HUES48 (cell line): ENCODE data around the gene USP31.
A peak's percentile ranks its signal among the peaks of the same experiment; 100 is the strongest.
"Not testable (repeated sequence)": the region's sequence is repeated elsewhere in the genome, so short reads cannot be mapped to it uniquely, and the experiment has no call there.

Source experiments
- H3K27ac ChIP-seq: one replicate; pipeline ENCODE4 v1.7.0; 2013; ENCODE audit warnings: low read depth, low read length, inconsistent platforms
- H3K27me3 ChIP-seq: 2 replicates; pipeline ENCODE4 v1.6.1; 2013; ENCODE audit warnings: mild to moderate bottlenecking, low read length; ENCODE audit not compliant: control insufficient read depth, insufficient read depth
- H3K36me3 ChIP-seq: 2 replicates; pipeline ENCODE4 v1.6.1; 2013; ENCODE audit warnings: low read length; ENCODE audit not compliant: control insufficient read depth, insufficient read depth
- H3K4me1 ChIP-seq: 2 replicates; pipeline ENCODE4 v1.6.1; 2013; ENCODE audit warnings: mild to moderate bottlenecking, low read length; ENCODE audit not compliant: control insufficient read depth, insufficient read depth
- H3K4me3 ChIP-seq: 2 replicates; pipeline ENCODE4 v1.5.1; 2013; ENCODE audit warnings: mild to moderate bottlenecking, low read depth, low read length
- H3K9ac ChIP-seq: 2 replicates; pipeline ENCODE4 v1.6.1; 2013; ENCODE audit warnings: mild to moderate bottlenecking, low read depth, low read length, moderate library complexity
- H3K9me3 ChIP-seq: 2 replicates; pipeline ENCODE4 v1.6.1; 2013; ENCODE audit warnings: low read length; ENCODE audit not compliant: control insufficient read depth, insufficient read depth

The USP31 gene

DNA sequence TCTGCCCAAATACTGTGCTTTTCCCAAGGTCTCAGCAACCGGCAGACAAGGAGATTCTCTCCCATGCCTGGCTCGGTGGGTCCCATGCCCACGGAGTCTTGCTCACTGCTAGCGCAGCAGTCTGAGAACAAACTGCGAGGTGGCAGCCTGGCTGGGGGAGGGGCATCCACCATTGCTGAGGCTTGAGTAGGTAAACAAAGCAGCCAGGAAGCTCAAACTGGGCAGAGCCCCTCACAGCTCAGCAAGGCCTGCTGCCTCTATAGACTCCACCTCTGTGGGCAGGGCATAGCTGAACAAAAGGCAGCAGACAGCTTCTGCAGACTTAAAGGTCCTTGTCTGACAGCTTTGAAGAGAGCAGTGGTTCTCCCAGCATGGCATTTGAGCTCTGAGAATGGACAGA lies 55.1 kb downstream of the USP31 start:
- H3K27me3 ChIP-seq, H3K4me1 ChIP-seq, H3K9ac ChIP-seq, H3K9me3 ChIP-seq, H3K27ac ChIP-seq, H3K4me3 ChIP-seq: not testable (repeated sequence)
- H3K36me3 ChIP-seq: peaks cover 13% of the 10 kb centered on the region

DNA sequence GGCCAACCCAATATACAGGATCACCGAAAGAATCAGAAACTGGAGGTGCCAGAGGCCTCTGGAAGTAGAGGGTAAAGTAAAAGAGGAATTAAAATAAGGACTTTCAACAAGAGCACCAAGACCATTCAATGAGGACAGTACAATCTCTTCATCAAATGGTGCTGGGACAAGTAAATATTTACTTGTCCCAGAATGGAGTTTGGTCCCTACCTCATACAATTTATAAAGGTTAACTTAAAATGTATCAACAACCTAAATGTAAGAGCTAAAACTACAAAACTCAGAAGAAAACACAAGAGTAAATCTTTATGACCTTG lies 56.5 kb downstream of the USP31 start:
- peaks cover 18% of the 10 kb centered on the region for H3K36me3 ChIP-seq
- no peaks in the 10 kb centered on the region for H3K27me3 ChIP-seq
- no peak overlapping the region for H3K27ac ChIP-seq
- H3K9ac ChIP-seq: no peak overlapping the region
- no peak overlapping the region for H3K4me3 ChIP-seq
- peaks cover 7% of the 10 kb centered on the region; the same call in 1 of the 2 replicates for H3K4me1 ChIP-seq
- no peaks in the 10 kb centered on the region for H3K9me3 ChIP-seq

- Histone ChIP-seq H3K4me3 (no peak overlapping the region), H3K27me3 (no peaks in the 10 kb centered on the region), H3K4me1 (peaks cover 7% of the 10 kb centered on the region; the same call in 1 of the 2 replicates), H3K27ac (no peak overlapping the region), H3K9ac (no peak overlapping the region), H3K9me3 (no peaks in the 10 kb centered on the region), H3K36me3 (peaks cover 22% of the 10 kb centered on the region)
These were observed 57.0 kb downstream of the USP31 start for GRCh38 chr16:23092072-23092800.

GRCh38 chr16:23089111-23089510 lies 60.1 kb downstream of the USP31 start:
- Histone ChIP-seq H3K9me3 (no peaks in the 10 kb centered on the region), H3K36me3 (peaks cover 35% of the 10 kb centered on the region), H3K4me1 (peaks cover 22% of the 10 kb centered on the region), H3K4me3 (no peak overlapping the region), H3K27ac (no peak overlapping the region), H3K27me3 (no peaks in the 10 kb centered on the region), H3K9ac (no peak overlapping the region)

GRCh38 chr16:23088018-23088417 lies 61.2 kb downstream of the USP31 start:
- Histone ChIP-seq H3K27me3 (no peaks in the 10 kb centered on the region), H3K27ac (no peak overlapping the region), H3K9ac (no peak overlapping the region), H3K36me3 (peaks cover 40% of the 10 kb centered on the region), H3K9me3 (no peaks in the 10 kb centered on the region), H3K4me1 (peaks cover 20% of the 10 kb centered on the region), H3K4me3 (no peak overlapping the region)

- Histone ChIP-seq H3K4me1 (peaks cover 26% of the 10 kb centered on the region), H3K9ac (no peak overlapping the region)
These were observed 63.3 kb downstream of the USP31 start for GRCh38 chr16:23085949-23086348.

GRCh38 chr16:23082161-23082788 lies 67.0 kb downstream of the USP31 start:
- H3K27ac ChIP-seq: peak overlapping the region; percentile 12
- H3K4me3 ChIP-seq: no peak overlapping the region
- no peaks in the 10 kb centered on the region for H3K27me3 ChIP-seq
- no peak overlapping the region for H3K9ac ChIP-seq
- H3K36me3 ChIP-seq: peaks cover 63% of the 10 kb centered on the region
- H3K9me3 ChIP-seq: no peaks in the 10 kb centered on the region
- H3K4me1 ChIP-seq: peaks cover 26% of the 10 kb centered on the region

More at GRCh38 chr16:23085949-23086348, 63.3 kb downstream of the USP31 start:
- Histone ChIP-seq H3K27me3 (no peaks in the 10 kb centered on the region), H3K27ac (no peak overlapping the region), H3K9me3 (no peaks in the 10 kb centered on the region), H3K4me3 (no peak overlapping the region), H3K36me3 (peaks cover 57% of the 10 kb centered on the region)

DNA sequence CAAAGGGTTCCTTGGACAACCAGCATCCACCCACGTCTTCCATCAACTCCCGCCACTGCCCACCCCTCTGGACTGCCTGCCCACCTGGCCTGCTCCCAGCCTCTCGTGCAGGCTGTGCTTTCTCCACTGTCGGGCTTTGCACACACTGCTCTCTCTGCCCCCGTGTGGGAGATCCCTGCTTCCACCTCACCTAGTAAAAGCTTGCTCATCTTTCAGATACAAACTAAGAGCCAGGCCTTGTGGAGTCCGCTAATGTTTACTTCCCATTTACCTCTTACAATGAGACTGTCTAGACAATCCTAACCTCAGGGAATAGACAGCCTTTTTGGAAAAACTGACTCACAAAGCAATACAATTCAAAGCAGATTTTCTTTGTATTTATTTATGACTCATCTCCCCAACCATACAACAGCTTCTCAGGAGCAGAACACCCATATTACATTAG lies 67.6 kb downstream of the USP31 start:
- Histone ChIP-seq H3K36me3 (peaks cover 58% of the 10 kb centered on the region), H3K9ac (no peak overlapping the region), H3K27ac (no peak overlapping the region), H3K4me1 (peaks cover 21% of the 10 kb centered on the region), H3K4me3 (no peak overlapping the region), H3K9me3 (no peaks in the 10 kb centered on the region), H3K27me3 (no peaks in the 10 kb centered on the region)

DNA sequence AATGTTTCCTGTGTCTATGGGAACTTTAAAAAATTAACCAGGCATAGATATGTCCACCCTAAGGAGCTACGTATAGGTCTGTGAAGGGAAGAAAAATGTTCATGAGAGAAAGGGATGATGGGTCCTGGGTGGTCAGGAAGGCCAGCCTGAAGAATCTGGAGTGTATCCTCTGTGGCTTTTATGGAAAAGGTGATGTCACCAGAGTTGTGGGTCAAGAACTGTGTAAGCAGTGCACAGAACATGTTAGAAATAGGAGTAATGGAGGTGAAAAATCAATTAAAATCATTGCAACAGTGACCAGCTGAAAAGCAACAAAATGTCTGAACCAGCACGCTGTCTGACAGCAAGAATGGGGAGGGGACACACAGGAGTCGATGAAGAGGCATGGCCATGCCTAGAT lies 68.5 kb downstream of the USP31 start:
- Histone ChIP-seq H3K4me1 (peaks cover 15% of the 10 kb centered on the region), H3K4me3 (no peak overlapping the region), H3K27ac (no peak overlapping the region), H3K27me3 (no peaks in the 10 kb centered on the region), H3K36me3 (peaks cover 58% of the 10 kb centered on the region), H3K9ac (no peak overlapping the region), H3K9me3 (no peaks in the 10 kb centered on the region)

DNA sequence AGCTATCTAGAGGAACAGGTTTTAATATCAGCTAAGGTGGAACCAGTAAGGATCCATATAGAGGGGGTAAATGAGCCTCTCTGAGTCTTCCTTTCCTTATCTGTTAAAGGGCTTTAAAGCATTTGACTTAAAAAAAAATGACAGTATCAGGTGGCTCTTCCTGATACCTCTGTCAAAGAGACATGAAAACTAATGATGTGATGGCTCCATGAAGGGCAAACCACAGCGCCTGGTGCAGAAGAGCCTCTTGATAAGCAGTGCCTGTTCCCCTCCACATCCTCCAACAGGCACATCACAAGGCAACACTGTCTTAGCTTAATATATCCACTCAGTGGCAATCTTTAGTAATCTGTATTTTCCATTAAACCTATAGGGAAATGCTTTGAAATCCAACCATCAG lies 68.9 kb downstream of the USP31 start:
- Histone ChIP-seq H3K9me3 (no peaks in the 10 kb centered on the region), H3K27me3 (no peaks in the 10 kb centered on the region), H3K4me3 (no peak overlapping the region), H3K36me3 (peaks cover 58% of the 10 kb centered on the region), H3K27ac (no peak overlapping the region), H3K4me1 (peaks cover 11% of the 10 kb centered on the region), H3K9ac (no peak overlapping the region)

GRCh38 chr16:23079675-23080301 lies 69.5 kb downstream of the USP31 start:
- Histone ChIP-seq H3K27ac (no peak overlapping the region), H3K36me3 (peaks cover 60% of the 10 kb centered on the region), H3K4me1 (peaks cover 6% of the 10 kb centered on the region), H3K27me3 (no peaks in the 10 kb centered on the region), H3K4me3 (no peak overlapping the region), H3K9ac (no peak overlapping the region), H3K9me3 (no peaks in the 10 kb centered on the region)
